Activated CD4-positive, alpha-beta T cell treated with anti-CD3 and anti-CD28 coated beads, Interleukin-2, amount 50 U/mL, for 48 hours (primary cell): ENCODE results near the gene GSTK1.
A peak's percentile ranks its signal among the peaks of the same experiment; 100 is the strongest.
"Not testable (repeated sequence)": the region's sequence is repeated elsewhere in the genome, so short reads cannot be mapped to it uniquely, and the experiment has no call there.

Source experiments
- DNase-seq, 2 experiments: peaks; one replicate each; pipeline ENCODE4 v3.0.0-alpha.2; 2020

The GSTK1 gene

DNA sequence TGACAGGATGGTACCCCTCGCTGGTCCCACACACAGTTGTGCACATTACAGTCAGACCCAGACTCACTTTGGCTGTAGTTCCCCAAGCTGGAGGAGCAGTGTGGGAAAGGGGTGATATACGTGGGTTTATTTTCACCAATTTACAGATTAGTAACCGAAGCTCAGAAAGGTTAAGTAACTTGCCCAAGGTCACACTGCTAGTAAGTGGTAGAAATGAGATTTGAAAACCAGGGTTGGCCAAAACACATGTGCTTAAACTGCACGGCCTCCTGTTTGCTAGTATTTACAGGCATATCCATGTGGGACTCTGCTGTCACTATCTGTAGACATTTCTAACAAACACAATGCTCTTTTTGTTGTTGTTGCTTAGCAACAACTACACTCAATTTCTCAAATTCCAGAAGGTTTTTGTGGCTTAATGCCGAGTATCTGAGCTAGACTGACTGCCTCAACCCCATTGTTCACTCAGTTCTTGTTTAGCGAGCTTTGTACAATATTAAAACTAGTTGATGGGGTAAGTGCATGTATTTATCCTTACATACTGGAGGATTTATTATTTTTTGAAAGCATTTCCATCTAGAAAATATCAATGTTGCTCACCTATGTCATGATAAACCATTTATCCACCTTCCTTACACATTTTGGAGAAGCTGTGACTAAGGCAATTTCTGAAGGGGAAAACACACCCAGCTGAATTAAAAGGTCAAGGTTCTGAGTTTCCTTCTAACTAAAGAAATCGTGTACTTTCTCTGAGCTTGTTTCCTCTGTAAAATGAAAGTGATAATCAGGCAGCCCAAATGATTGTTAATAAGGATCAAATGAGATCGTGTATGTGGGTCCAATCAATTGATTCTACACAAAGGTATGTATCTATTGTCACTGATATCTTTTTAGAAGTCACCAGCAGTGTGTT is 16.2 kb downstream of the GSTK1 start:
- no peak for DNase-seq

DNA sequence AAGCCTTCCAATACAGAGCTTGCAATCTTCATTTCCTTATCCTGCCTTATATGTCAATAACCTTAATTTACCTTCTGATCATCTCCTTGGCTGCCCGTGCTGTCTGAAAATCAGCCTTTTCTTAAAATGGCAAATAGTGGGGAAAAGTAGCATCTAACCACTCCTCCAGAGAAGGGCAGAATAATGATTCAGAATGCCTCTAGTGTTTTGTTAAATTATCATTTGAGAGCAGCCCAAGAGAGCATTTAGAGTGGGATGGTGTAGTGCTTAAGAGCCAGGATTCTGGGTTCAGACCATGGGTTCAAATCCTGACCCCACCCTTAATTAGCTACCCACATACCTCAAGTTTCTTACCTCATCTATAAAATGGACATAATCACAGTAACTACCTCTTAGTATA is 16.9 kb downstream of the GSTK1 start:
- no peak for DNase-seq

GRCh38 chr7:143280566-143280965 is 17.3 kb downstream of the GSTK1 start:
- no peak for DNase-seq

- DNase-seq: no peak
Measured at GRCh38 chr7:143281529-143281928, 18.3 kb downstream of the GSTK1 start.

GRCh38 chr7:143282124-143282523 is 18.9 kb downstream of the GSTK1 start:
- no peak for DNase-seq

DNA sequence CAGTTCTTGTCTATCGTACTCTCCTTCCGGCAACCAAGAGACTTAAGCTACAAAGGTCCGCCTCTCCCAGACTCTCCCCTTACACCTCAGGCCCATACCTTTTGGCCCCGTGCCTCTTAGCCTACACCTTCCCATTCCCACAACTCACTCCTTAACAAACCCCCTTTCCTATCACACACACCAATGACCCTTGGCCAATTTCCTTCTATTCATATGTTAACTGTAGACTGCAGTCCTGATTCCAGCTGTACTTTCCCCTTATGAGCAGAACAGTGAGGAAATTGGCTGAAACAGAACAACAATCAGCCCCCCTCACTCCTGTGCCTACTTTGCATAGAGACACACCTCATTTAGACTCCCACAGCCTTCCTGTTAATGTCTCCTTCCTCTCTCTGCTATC is 20.1 kb downstream of the GSTK1 start:
- no peak for DNase-seq

GRCh38 chr7:143284591-143285469 is 21.6 kb downstream of the GSTK1 start, which contains the start of gene TMEM139:
TMEM139 (plus strand) TSS chr7:143284958; CDS start chr7:143285958, 1,000 bp downstream.
- no peak for DNase-seq

GRCh38 chr7:143285470-143285778 is 22.2 kb downstream of the GSTK1 start:
- no peak for DNase-seq

DNA sequence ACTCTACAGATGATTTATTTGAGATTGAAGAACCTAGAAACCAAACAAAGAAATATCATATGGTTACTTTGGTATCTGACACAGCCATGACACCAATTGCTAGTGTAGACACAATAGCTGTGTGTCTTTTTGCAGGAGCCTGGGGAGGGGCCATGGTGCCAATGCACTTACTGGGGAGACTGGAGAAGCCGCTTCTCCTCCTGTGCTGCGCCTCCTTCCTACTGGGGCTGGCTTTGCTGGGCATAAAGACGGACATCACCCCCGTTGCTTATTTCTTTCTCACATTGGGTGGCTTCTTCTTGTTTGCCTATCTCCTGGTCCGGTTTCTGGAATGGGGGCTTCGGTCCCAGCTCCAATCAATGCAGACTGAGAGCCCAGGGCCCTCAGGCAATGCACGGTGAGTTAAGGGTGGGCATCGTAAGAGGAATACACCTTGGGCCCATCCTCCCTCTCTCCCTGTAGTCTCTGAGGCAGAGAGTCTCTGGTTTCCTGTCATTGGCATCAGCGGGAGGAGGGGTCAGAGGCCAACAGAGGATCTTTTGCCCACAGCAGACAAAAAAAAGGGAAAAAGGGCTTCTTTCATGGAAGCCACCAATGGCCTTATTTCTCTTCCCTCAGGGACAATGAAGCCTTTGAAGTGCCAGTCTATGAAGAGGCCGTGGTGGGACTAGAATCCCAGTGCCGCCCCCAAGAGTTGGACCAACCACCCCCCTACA is 22.7 kb downstream of the GSTK1 start:
- no peak for DNase-seq

DNA sequence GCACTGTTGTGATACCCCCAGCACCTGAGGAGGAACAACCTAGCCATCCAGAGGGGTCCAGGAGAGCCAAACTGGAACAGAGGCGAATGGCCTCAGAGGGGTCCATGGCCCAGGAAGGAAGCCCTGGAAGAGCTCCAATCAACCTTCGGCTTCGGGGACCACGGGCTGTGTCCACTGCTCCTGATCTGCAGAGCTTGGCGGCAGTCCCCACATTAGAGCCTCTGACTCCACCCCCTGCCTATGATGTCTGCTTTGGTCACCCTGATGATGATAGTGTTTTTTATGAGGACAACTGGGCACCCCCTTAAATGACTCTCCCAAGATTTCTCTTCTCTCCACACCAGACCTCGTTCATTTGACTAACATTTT is 23.3 kb downstream of the GSTK1 start:
- no peak for DNase-seq

- DNase-seq: no peak
Measured at GRCh38 chr7:143287339-143287934, 24.2 kb downstream of the GSTK1 start.

GRCh38 chr7:143287935-143288826 is 24.9 kb downstream of the GSTK1 start, which contains the start of gene CASP2:
CASP2 (plus strand) TSS chr7:143288351; CDS start chr7:143288456, 105 bp downstream.
- DNase-seq: peak; percentile 98 to 99

GRCh38 chr7:143288836-143289235 is 25.6 kb downstream of the GSTK1 start:
- DNase-seq: peak in 1 of 2 experiments; percentile 18

DNA sequence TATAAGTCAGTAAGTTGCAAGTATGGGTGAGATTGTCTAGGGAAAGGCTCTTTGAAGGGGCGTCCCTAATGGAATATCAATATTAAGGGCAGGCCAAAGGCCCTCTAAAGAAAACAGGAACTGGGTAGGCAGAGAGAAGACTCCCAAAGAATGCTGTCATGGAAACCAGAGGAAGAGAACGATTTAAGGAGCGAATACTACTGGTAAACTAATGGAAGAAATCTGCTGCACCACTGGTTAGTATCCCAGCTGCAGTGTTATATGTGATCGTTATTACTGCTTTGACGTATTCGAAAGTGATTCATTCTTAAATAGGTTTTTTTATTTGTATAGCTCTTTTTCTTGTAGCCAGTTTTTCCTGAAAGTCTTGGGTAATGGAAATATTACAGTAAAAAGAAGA is 26.2 kb downstream of the GSTK1 start:
- DNase-seq: no peak

DNA sequence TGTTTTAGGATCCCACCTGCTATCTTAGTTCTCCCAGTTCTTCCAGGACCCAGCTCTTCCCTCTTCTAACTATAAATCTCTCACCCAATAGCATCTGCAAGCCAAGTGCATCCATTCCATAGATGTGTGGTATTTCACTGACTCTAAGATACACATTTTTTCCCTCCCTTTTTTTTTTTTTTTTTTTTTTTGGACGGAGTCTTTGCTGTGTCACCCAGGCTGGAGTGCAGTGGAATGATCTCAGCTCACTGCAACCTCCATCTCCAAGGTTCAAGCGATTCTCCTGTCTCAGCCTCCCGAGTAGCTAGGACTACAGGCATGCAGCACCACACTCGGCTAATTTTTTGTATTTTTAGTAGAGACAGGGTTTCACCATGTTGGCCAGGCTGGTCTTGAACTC is 26.6 kb downstream of the GSTK1 start:
- DNase-seq: not testable (repeated sequence)

GRCh38 chr7:143290293-143290692 is 27.1 kb downstream of the GSTK1 start:
- no peak for DNase-seq

DNA sequence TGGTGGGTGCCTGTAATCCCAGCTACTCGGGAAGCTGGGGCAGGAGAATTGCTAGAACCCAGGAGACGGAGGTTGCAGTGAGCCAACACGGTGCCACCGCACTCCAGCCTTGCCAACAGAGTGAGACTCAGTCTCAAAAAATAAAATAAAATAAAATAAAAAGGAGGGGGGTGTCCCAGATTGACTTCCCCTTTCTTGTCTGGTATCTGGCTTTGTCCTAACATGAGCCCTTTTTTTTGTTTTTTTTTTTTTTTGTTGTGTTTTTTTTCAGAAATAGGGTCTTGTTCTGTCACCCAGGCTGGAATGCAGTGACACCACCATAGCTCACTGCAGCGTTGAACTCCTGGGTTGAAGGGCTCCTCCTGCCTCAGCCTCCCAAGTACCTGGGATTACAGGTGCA is 29.6 kb downstream of the GSTK1 start:
- no peak for DNase-seq

DNA sequence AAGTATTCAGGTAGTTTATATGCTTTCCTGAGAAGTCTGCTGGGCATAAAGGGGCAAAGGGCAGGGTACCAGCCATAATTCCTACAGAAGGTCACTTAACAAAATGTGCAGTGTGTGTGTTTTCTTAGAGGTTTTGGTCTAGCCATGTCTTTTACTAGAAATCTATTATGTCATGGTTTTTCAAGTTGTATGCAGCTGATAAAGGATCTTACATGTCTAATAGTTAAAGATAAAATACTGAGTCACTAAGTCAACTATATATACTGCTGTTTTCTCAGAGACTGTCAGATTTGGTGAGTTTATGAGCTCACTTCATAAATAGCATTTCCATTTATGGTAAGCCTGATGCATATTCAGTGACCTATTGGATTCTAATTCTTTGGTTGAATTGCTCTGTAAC is 32.6 kb downstream of the GSTK1 start:
- DNase-seq: no peak

GRCh38 chr7:143296686-143297085 is 33.4 kb downstream of the GSTK1 start:
- DNase-seq: no peak

GRCh38 chr7:143299346-143299745 is 36.1 kb downstream of the GSTK1 start:
- no peak for DNase-seq

GRCh38 chr7:143299840-143300239 is 36.6 kb downstream of the GSTK1 start:
- peak; percentile 63 for DNase-seq
